Heart left ventricle (tissue), 16 donors: ENCODE data around the gene EXOC3L4. TPM values are rescaled to one million over a fixed set of nuclear protein-coding genes. Genes with fewer than 3 reads are reported as not detected.

Experiments
- ATAC-seq, 4 donors: fragments of 200-7000 bp; cut with Tn5 transposase; one replicate each; pipeline ENCODE4 v1.9.1; 2020 to 2022; ENCODE audit warnings: moderate library complexity in 4 of 4, mild to moderate bottlenecking in 3 of 4, moderate number of reproducible peaks in 1 of 4
- DNase-seq, 5 donors: peaks; one replicate each; pipeline ENCODE4 v3.0.0-alpha.2; 2020
- H3K27ac ChIP-seq, 12 donors: fragments of 200-600 bp; sonication (generic) in 4 of 12; one replicate each; pipeline versions ENCODE4 v1.5.0 to v1.8.0; 2016 to 2022; ENCODE audit warnings: mild to moderate bottlenecking in 2 of 12
- H3K27me3 ChIP-seq, 9 donors: fragments of 200-600 bp; sonication (generic) in 2 of 9; one replicate each; pipeline versions ENCODE4 v1.5.1 to v1.8.0; 2016 to 2022; ENCODE audit warnings: mild to moderate bottlenecking in 3 of 9
- H3K36me3 ChIP-seq, 9 donors: fragments of 200-600 bp; sonication (generic) in 2 of 9; one replicate each; pipeline versions ENCODE4 v1.5.0 to v1.8.0; 2018 to 2022; ENCODE audit warnings: mild to moderate bottlenecking in 2 of 9
- H3K4me1 ChIP-seq, 12 donors: fragments of 200-600 bp; sonication (generic) in 4 of 12; one replicate each; pipeline versions ENCODE4 v1.5.0 to v1.8.0; 2016 to 2022; ENCODE audit warnings: mild to moderate bottlenecking in 3 of 12
- H3K4me3 ChIP-seq, 12 donors: fragments of 200-600 bp; sonication (generic) in 4 of 12; one replicate each; pipeline versions ENCODE4 v1.5.0 to v1.8.0; 2017 to 2022; ENCODE audit warnings: mild to moderate bottlenecking in 9 of 12, moderate library complexity in 4 of 12
- H3K9me3 ChIP-seq, 12 donors: fragments of 200-600 bp; sonication (generic) in 4 of 12; one replicate each; pipeline versions ENCODE4 v1.5.0 to v1.8.0; 2016 to 2022; ENCODE audit warnings: mild to moderate bottlenecking in 1 of 12
- CTCF ChIP-seq, 12 donors: fragments of 200-600 bp; sonication (generic) in 4 of 12; IDR thresholded peaks; one replicate each; pipeline versions ENCODE4 v1.5.0 to v1.8.0; 2018 to 2022; ENCODE audit warnings: antibody characterized with exemption in 12 of 12, mild to moderate bottlenecking in 5 of 12
- POLR2A ChIP-seq, 2 donors: fragments of 450-650 bp; IDR thresholded peaks; one replicate each; pipeline ENCODE4 v1.6.1; 2017; ENCODE audit warnings: antibody characterized with exemption in 2 of 2, mild to moderate bottlenecking in 2 of 2, moderate library complexity in 2 of 2
- WGBS, 4 donors: extraction: QIAGEN DNeasy Blood & Tissue Kit in 2 of 4; methylation state at CpG; one replicate each; pipeline versions ENCODE4 v1.1.5 to v1.1.7; 2013 to 2018; 5-methylcytosine and 5-hydroxymethylcytosine counted together
- intact Hi-C, 10 donors: fragments of 100-400 bp; cut with DNase I; formaldehyde crosslinking; loops; one replicate each; pipeline versions ENCODE4 v1.11.1 to v1.14.2; 2022
- polyA plus RNA-seq, 2 donors: library from polyadenylated mRNA; stranded (reverse); fragments of 200-250 nt; gene quantifications; one replicate each; pipeline ENCODE4 v1.2.3, GENCODE V29; 2013
- total RNA-seq, 9 donors: library from RNA; depleted of rRNA in 2 of 9; stranded (reverse); fragments of >200 nt in 2 of 9; fragmentation: NEBNext Ultra II Directional in 3 of 9; extraction: Animal tissue kit (Norgen Biotek cat#: 25700) in 3 of 9; gene quantifications; one replicate each; pipeline versions ENCODE4 v1.1.0 to v1.2.4, GENCODE V29; 2016 to 2023
- donor health status: ischemic (EF 13 %, LVEDD 7.1; RV severe dilation, severe dysfunction).
- donor health status: healthy with polysubstance abuse.
- donor health status: DM: no; HTN: yes; CAD: no.
- donor health status: DM: no; HTN: no; CAD: no.
- donor health status: ischemic (EF 25% LVEDD 6.9; RV normal size, moderate dysfunction).
- donor health status: ischemic (EF 25% LVEDD 5.7; RV mildly dilated, moderate dysfunction).
- donor health status: healthy.
- donor health status: DM: yes; HTN: yes; CAD: no.
- donor health status: ischemic (EF 35%, LVEDD 5.7; RV mildly dilated, moderate dysfunction).
- donor health status: nonischemic (EF 11% LVEDD 7.7; RV severe dilation, severe dysfunction).
- donor health status: DM: yes; HTN: yes; CAD: no.
- donor health status: PGD.
- donor health status: ischemic (EF 29% LVEDD 5.4; RV normal size, mild dysfunction).
- donor health status: nonischemic (EF 23%, LVEDD 6.1; RV moderate dilation, normal function).

The EXOC3L4 gene
- total and polyA plus RNA-seq, 11 donors: 0.21 to 3.2 (median 0.47) TPM; not detected in 5

GRCh38 chr14:103127861-103128598 is 33.5 kb downstream of the EXOC3L4 start:
- Histone ChIP-seq H3K4me1 (peaks cover 0 to 71% (median 50%) of the 10 kb centered on the region in 12 donors), H3K4me3 (peak overlapping the region in 1 of 12 donors; percentile 31), H3K27ac (peak overlapping the region in 1 of 12 donors; percentile 30), H3K9me3 (no peaks in the 10 kb centered on the region), H3K36me3 (peaks cover 0 to 71% (median 26%) of the 10 kb centered on the region in 9 donors), H3K27me3 (no peaks in the 10 kb centered on the region)
- intact Hi-C loops: loop anchor here in 1 of 10 donors (5.0 kb wide), 1 partner anchor 164 kb away; no protein-coding TSS in a partner anchor
- WGBS, 4 donors: 94 to 95% (median 95%) methylated on average over 11 to 16 of the region's 16 CpGs
- TF ChIP-seq POLR2A (IDR thresholded peaks at IDR 0.05) (no peak), CTCF (IDR thresholded peaks at IDR 0.05) (no peak)
- DNase-seq: peak in 2 of 5 donors; percentile 28 to 43
- ATAC-seq: no peak

GRCh38 chr14:103128631-103129300 is 34.2 kb downstream of the EXOC3L4 start:
- peaks cover 1 to 79% (median 31%) of the 10 kb centered on the region in 9 donors for H3K36me3 ChIP-seq
- peaks cover 0 to 65% (median 48%) of the 10 kb centered on the region in 12 donors for H3K4me1 ChIP-seq
- peak overlapping the region in 1 of 12 donors; percentile 30 for H3K27ac ChIP-seq
- TF ChIP-seq POLR2A (IDR thresholded peaks at IDR 0.05): no peak
- TF ChIP-seq CTCF (IDR thresholded peaks at IDR 0.05): no peak
- intact Hi-C loops: loop anchor here in 1 of 10 donors (5.0 kb wide), 1 partner anchor 164 kb away; no protein-coding TSS in a partner anchor
- H3K27me3 ChIP-seq: no peaks in the 10 kb centered on the region
- peak in 2 of 5 donors; percentile 31 to 46 for DNase-seq
- H3K9me3 ChIP-seq: no peaks in the 10 kb centered on the region
- ATAC-seq: no peak
- peak overlapping the region in 1 of 12 donors; percentile 31 for H3K4me3 ChIP-seq
- WGBS, 4 donors: 67 to 75% (median 72%) methylated on average over 9 to 13 of the region's 13 CpGs

- peak in 1 of 5 donors; percentile 18 for DNase-seq
- Histone ChIP-seq H3K9me3 (no peaks in the 10 kb centered on the region), H3K27ac (no peak overlapping the region), H3K4me1 (peaks cover 0 to 58% (median 41%) of the 10 kb centered on the region in 12 donors), H3K36me3 (peaks cover 4 to 80% (median 37%) of the 10 kb centered on the region in 9 donors), H3K4me3 (no peak overlapping the region), H3K27me3 (no peaks in the 10 kb centered on the region)
- ATAC-seq: no peak
- 88 to 96% (median 95%) methylated on average over 12 of the region's 12 CpGs for WGBS, 4 donors
- intact Hi-C loops: loop anchor here in 1 of 10 donors (5.0 kb wide), 1 partner anchor 163 kb away; no protein-coding TSS in a partner anchor
- TF ChIP-seq CTCF (IDR thresholded peaks at IDR 0.05): no peak
- TF ChIP-seq POLR2A (IDR thresholded peaks at IDR 0.05): no peak
Measured at GRCh38 chr14:103129301-103130016, 34.9 kb downstream of the EXOC3L4 start.
